GM12801 (cell line): ENCODE results near the gene COX7C.

Source experiments
- TF ChIP-seq, protein P1 (sequence below): IDR thresholded peaks from one replicate; pipeline ENCODE4 v1.5.1; 2011; ENCODE audit warnings: control low read depth; ENCODE audit not compliant: insufficient read length; ENCODE audit errors: extremely low read depth

Gene COX7C

GRCh38 chr5:86617309-86617755, 409 bp upstream of the COX7C start:
- TF ChIP-seq, protein P1, sequence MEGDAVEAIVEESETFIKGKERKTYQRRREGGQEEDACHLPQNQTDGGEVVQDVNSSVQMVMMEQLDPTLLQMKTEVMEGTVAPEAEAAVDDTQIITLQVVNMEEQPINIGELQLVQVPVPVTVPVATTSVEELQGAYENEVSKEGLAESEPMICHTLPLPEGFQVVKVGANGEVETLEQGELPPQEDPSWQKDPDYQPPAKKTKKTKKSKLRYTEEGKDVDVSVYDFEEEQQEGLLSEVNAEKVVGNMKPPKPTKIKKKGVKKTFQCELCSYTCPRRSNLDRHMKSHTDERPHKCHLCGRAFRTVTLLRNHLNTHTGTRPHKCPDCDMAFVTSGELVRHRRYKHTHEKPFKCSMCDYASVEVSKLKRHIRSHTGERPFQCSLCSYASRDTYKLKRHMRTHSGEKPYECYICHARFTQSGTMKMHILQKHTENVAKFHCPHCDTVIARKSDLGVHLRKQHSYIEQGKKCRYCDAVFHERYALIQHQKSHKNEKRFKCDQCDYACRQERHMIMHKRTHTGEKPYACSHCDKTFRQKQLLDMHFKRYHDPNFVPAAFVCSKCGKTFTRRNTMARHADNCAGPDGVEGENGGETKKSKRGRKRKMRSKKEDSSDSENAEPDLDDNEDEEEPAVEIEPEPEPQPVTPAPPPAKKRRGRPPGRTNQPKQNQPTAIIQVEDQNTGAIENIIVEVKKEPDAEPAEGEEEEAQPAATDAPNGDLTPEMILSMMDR: no peak

DNA sequence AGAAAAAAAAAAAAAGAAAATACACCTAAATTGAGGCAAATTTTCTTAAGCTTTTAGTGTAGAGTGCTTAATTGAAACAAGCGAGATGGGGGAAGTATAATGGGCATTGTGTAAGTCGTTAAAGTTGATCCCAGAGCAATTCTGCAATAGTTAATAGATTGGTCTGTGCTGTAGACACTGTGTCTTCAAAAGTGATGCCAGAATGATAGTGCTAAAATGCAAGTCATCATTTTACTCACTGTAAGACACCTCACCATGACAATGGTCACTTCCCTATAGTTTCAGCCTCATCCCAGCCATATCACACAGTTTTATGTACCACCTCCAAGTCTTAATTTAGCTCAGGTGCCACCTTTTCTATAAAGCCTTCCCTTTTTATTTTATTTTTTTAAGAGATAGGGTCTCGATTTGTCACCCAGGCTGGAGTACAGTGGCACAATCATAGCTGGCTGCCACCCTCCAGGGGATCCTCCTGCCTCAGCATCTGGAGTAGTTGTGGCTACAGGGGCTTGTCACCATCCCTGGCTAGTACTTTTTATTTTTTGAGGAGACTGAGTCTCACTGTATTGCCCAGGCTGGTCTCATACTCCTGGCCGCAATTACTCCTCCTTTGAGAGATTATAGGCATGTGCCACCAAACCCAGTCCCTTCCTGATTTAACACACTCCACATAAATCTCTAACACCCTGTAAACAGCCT, 6.2 kb downstream of the COX7C start:
- TF ChIP-seq, protein P1: no peak

- TF ChIP-seq, protein P1: no peak
Measured at GRCh38 chr5:86625148-86625547, 7.4 kb downstream of the COX7C start.

- TF ChIP-seq, protein P1: no peak
Measured at GRCh38 chr5:86626149-86626548, 8.4 kb downstream of the COX7C start.

DNA sequence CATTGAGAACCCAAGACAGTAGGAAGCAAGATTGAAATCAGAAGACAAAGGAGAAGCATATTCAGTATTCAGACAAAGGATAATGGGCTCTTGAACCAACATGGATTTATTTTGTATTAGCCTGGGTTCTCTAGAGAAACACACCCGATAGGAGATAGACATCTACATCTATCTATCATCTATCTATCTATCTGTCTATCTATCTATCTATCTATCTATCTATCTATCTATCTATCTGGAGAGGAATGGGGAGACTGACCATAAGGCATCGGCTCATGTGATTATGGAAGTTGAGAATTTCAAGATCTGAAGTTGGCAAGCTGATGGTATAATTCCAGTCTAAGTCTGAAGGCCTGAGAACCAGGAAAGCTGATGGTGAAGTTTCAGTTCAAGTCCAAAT, 13.4 kb downstream of the COX7C start:
- TF ChIP-seq, protein P1: no peak

GRCh38 chr5:86640998-86641397, 23.3 kb downstream of the COX7C start:
- TF ChIP-seq, protein P1: no peak

- TF ChIP-seq, protein P1: no peak
Measured at GRCh38 chr5:86644843-86645242, 27.1 kb downstream of the COX7C start.
